Activated CD4-positive, CD25-positive, alpha-beta regulatory T cell treated with anti-CD3 and anti-CD28 coated beads, Interleukin-2, amount 50 U/mL, for 24 hours (primary cell): ENCODE results near the gene MTCP1.
A peak's percentile ranks its signal among the peaks of the same experiment; 100 is the strongest.

Source experiments
- ATAC-seq, 2 donors: fragments of 150-1000 bp; cut with Tn5 transposase; one replicate each; pipeline ENCODE4 v1.10.0; 2021; ENCODE audit warnings: mild to moderate bottlenecking in 1 of 2, moderate library complexity in 1 of 2

MTCP1 gene

GRCh38 chrX:155070975-155071693 is at the start of gene MTCP1, which contains the start of the genes BRCC3 and CMC4:
Gene MTCP1, minus strand, starts transcription at chrX:155071136. Its CDS starts 5,126 bp downstream, at chrX:155066010.
Gene BRCC3, plus strand, starts transcription at chrX:155071508. Its CDS starts 20 bp downstream, at chrX:155071528.
Gene CMC4, minus strand, starts transcription at chrX:155071136. Its CDS starts 7,113 bp downstream, at chrX:155064023.
- peak; percentile 90 to 93 for ATAC-seq

- ATAC-seq = no peak
Measured at GRCh38 chrX:155115174-155115819, 44.4 kb upstream of the MTCP1 start.

GRCh38 chrX:155113097-155113496 is 42.2 kb upstream of the MTCP1 start:
- ATAC-seq = no peak

- no peak for ATAC-seq
Measured at GRCh38 chrX:155112171-155112570, 41.2 kb upstream of the MTCP1 start.

GRCh38 chrX:155108427-155108826 is 37.5 kb upstream of the MTCP1 start:
- ATAC-seq = peak; percentile 87 to 89

- no peak for ATAC-seq
Measured at GRCh38 chrX:155105919-155106318, 35.0 kb upstream of the MTCP1 start.

- peak in 1 of 2 donors; percentile 73 for ATAC-seq
Measured at GRCh38 chrX:155094468-155095061, 23.6 kb upstream of the MTCP1 start.

- ATAC-seq = no peak
Measured at GRCh38 chrX:155086961-155087735, 16.2 kb upstream of the MTCP1 start.

- peak in 1 of 2 donors; percentile 45 for ATAC-seq
Measured at GRCh38 chrX:155086202-155086840, 15.4 kb upstream of the MTCP1 start.

GRCh38 chrX:155071694-155072280 is 851 bp upstream of the MTCP1 start:
- ATAC-seq = no peak

- no peak for ATAC-seq
Measured at GRCh38 chrX:155070663-155070974, 317 bp downstream of the MTCP1 start.

- ATAC-seq = no peak
Measured at GRCh38 chrX:155070038-155070437, 898 bp downstream of the MTCP1 start.

- ATAC-seq = no peak
Measured at GRCh38 chrX:155069414-155069813, 1.5 kb downstream of the MTCP1 start.

GRCh38 chrX:155068165-155068564 is 2.8 kb downstream of the MTCP1 start:
- no peak for ATAC-seq

GRCh38 chrX:155065035-155065734 is 5.8 kb downstream of the MTCP1 start:
- no peak for ATAC-seq

GRCh38 chrX:155061760-155062159 is 9.2 kb downstream of the MTCP1 start:
- no peak for ATAC-seq

- peak; percentile 67 to 73 for ATAC-seq
Measured at GRCh38 chrX:155056877-155057792, 13.8 kb downstream of the MTCP1 start.

- ATAC-seq = peak in 1 of 2 donors; percentile 48
Measured at GRCh38 chrX:155056471-155056870, 14.5 kb downstream of the MTCP1 start.

- ATAC-seq = no peak
Measured at GRCh38 chrX:155055494-155055893, 15.4 kb downstream of the MTCP1 start.

- ATAC-seq = no peak
Measured at GRCh38 chrX:155054255-155054654, 16.7 kb downstream of the MTCP1 start.
